Endometrial microvascular endothelial cells (primary cell): ENCODE results near the gene C10orf62. TPM values are rescaled to one million over a fixed set of nuclear protein-coding genes. Genes with fewer than 3 reads are reported as not detected.

Experiments used
- in situ Hi-C: cut with HindIII; loops from 2 replicates; pipeline ENCODE4 v1.10.0; 2017; ENCODE audit warnings: low sequenced_read_pairs, low pct_unique_long_range_greater_than_20kb; ENCODE audit errors: inconsistent ontology term
- total RNA-seq: library from RNA; depleted of rRNA; stranded (reverse); fragments of >200 nt; gene quantifications from one replicate; pipeline ENCODE4 v1.2.3, GENCODE V29; 2015; ENCODE audit errors: inconsistent ontology term

The C10orf62 gene
- total RNA-seq, 1 donor from 2014 or later: not detected

DNA sequence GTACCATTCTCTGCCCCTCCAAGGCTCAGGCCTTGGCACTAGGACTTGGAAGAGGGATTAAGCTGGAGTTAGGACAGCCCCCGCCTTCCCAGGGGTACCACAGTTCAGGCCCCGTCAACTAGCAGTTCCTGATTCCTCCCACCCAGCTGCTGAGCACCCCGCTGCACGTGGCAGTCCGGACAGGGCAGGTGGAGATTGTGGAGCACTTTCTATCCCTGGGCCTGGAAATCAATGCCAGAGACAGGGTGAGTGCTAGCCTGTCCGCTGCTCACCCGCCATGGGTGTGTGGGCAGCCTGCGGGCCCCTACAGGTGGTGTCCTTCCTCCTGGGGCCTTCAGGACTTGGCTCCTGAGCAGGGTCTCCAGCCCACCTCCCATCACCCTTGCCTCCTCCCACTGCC is 7.4 kb upstream of the C10orf62 start:
- in situ Hi-C loops: no loop called here

GRCh38 chr10:97583476-97583875 is 6.0 kb upstream of the C10orf62 start:
- in situ Hi-C loops: no loop called here

DNA sequence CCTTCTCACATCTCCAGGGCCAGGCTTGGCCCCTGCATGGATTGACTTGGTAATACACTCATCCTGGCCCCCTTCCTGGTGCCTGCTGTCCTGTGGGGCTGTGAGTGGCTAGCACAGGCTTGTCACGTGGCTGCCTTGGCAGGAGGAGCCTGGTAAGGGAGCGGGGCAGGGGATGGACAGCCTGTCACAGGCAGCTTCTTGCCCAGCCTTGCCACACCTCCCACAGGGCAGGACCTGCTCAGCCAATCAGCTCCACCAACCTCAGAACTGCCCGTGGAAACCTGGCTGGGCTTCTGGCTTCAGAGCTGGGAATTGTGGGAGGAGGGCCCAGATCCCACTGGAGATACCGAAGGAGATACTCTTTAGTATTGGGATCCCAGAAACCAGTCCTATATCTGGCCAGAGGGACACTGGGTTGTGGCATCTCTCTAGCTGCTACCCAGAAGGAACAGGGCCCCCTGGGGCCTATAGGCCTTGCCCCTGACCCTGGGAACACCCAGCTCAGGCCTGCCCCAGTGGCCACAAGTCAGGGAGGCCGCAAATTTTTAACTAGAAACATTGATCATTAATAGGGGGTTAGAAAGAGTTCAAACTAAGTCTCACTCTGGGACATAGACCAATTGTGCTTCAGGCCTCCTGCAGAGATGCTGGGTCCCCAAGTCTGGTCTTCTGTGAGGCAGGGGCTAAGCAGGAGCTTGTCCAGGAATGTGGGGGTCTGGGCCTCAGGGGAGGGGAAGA is 5.3 kb upstream of the C10orf62 start, which contains the start of gene HOGA1:
TSS of gene HOGA1 (plus strand) at position 330 of the 738 bp plus-strand sequence. CDS start at position 645, 315 bp downstream.
- in situ Hi-C loops: no loop called here

DNA sequence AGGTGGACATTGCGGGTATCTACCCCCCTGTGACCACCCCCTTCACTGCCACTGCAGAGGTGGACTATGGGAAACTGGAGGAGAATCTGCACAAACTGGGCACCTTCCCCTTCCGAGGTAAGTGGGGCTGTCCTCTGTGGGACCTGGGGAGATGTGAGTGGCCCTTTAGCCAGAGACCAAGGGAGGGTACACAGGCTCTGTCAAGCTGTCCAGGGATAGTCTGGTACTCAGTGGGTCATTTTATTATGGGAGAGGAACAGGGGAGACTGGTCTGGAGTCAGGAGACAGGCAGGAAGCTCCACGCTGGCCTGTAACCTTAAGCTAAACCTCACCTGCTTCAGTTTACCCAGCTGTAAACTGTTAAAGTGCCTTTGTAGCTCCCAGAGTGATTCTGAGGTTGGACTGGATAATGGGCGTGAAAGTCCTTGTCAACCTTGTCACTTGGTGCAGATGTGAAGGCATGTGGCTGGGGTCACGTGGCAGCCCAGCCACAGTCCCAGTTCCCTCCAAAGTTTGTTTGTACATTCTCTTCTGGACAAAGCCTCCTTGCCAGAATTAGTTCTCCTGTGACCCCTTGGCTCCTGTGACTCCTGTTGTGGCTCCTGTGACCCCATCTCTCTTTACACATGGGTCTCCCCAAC is 4.6 kb upstream of the C10orf62 start:
- in situ Hi-C loops: no loop called here

- in situ Hi-C loops: no loop called here
These were observed 4.1 kb upstream of the C10orf62 start for GRCh38 chr10:97585439-97585811.

DNA sequence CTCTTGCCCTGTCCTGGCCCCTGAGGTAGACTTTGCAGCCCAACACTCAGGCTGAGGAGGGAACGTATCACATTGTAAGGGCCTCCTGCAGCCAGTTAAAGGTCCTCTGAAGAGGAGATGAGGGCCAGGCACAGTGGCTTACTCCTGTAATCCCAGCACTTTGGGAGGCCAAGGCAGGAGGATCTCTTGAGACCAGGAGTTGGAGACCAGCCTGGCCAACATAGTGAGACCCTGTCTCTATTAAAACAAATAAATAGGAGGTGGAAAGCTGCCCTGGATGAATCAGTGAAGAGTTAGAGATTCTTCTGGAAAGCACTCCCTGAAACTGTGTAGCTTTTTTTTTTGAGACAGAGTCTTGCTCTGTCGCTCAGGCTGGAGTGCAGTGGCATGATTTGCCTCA is 2.3 kb upstream of the C10orf62 start:
- in situ Hi-C loops: no loop called here

DNA sequence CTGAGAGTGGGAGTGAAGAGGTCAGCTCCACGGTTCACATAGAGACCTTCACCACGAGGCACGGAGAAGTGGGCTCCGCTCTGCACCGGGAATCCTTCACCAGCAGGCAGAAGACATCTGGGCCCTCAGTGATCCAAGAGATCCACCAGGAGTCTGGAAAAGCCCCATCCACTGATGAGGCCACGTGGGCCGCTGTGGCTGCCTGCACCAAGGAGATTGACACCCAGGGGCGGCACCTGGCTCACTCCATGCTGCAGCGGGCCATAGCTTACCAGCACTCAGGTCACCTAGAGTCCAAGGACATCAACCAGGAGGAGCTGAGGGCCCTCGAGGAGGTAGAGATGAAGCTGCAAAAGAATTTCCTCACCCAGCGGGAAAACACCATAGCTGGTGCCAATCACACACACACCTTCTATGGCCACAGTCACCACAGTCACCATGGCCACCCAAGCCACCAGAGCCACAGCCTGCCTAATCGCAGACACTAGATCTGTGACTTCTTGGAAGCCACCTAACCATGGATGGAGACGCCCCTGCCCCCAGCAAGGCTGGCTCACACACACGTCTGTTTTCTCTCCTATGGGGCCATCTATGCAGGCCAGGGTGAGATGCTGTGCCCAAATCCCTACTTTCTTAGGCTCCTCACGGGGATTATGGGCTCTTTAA is 694 bp downstream of the C10orf62 start:
- in situ Hi-C loops: no loop called here

DNA sequence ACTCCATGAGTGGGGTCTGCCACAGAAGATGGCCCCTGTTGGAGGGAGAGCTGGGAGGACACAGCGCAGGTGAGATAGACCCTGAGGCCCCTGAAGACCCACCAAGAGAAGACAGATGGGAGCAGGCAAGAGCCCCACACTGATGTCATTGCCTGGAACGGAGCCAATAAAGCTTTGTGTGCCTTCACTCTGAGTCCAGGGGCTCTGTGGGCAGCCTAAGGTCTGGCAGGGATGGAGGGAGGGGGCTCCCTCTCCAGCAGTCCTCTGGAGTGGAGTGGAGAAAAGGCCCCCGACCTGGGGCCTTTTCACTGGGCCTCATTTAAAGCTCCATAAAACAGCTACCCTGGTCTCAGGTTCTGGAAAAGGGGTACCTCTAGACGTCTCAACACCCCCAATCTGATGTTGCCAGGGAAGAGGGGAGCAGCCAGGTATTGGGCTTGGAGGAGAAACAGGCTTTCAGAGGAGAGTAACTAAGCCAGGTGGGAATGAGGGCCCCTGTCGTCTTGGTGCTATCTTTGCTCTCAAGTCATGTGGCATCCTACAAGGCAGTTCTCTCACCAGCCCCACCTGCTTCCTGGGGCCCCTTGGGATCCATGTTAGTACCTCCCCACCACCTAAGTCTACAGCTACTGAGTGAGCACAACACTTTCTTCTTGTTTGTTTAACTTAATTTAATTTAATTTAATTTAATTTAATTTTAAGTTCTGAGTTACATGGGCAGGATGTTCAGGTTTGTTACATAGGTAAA is 1.4 kb downstream of the C10orf62 start:
- in situ Hi-C loops: no loop called here

GRCh38 chr10:97593421-97593820 is 3.9 kb downstream of the C10orf62 start:
- in situ Hi-C loops: no loop called here

GRCh38 chr10:97596101-97597082 is 6.9 kb downstream of the C10orf62 start:
- in situ Hi-C loops: no loop called here

DNA sequence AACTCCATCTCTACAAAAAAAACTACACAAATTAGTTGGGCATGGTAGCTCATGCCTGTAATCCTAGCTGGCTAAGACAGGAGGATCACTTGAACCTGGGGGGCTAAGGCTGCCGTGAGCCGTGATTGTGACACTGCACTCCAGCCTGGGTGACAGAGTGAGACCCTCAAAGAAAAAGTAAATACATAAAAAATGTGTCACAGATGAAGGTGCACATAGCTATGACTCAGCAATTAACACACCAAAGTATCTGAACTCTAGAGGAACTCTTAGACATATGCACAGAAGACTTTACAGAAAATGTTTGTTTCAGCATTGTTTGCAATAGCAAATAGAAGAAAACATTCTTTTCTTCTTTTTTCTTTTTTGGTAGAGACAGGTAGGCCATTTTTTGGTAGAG is 8.3 kb downstream of the C10orf62 start:
- in situ Hi-C loops: no loop called here

DNA sequence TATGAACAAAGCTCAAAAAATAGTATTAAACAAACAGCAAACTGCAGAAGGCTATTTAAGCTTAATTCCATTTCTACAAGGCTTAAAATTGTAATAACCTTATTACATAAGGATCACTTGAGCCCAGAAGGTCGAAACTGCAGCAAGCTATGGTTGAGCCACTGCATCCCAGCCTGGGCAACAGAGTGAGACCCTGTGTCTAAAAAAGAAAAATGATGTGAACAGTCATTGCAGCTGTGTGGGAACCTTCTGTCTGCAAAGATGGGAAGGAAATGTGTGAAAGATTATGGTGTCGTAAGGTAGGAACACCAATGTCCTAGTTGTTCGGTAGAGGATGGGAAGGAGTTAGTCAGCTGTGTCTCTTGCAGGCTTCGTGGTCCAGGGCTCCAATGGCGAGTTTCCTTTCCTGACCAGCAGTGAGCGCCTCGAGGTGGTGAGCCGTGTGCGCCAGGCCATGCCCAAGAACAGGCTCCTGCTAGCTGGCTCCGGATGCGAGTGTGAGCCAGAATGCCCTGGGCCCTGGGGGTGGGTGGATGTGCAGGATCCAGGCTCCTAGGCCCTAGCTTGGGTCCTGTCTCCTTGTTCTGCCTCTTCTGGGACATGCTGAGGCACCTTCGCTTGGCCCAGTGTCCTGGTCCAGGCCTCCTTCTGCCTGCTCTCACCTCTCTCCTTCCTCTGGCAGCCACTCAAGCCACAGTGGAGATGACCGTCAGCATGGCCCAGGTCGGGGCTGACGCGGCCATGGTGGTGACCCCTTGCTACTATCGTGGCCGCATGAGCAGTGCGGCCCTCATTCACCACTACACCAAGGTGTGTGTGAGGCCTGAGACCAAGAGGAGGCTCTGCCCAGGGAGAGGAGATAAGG is 9.1 kb downstream of the C10orf62 start:
- in situ Hi-C loops: no loop called here

DNA sequence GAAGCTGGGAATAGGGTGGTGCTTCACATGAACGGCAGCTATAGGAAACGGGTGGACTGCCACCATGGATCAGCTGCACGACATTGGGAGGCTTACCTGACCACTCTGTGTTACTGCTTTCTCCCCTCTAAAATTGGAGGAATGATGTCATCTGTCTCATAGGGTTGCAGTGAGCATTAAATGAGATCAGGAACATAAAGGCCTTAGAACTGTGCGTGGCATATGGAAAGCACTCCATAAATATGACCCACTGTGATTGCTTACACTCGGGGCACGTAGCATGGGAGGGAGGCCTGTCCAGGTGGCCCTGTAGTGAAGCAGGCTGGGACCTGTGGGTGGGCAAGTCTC is 9.7 kb downstream of the C10orf62 start:
- in situ Hi-C loops: no loop called here

- in situ Hi-C loops: no loop called here
These were observed 11.1 kb downstream of the C10orf62 start for GRCh38 chr10:97600616-97601015.

DNA sequence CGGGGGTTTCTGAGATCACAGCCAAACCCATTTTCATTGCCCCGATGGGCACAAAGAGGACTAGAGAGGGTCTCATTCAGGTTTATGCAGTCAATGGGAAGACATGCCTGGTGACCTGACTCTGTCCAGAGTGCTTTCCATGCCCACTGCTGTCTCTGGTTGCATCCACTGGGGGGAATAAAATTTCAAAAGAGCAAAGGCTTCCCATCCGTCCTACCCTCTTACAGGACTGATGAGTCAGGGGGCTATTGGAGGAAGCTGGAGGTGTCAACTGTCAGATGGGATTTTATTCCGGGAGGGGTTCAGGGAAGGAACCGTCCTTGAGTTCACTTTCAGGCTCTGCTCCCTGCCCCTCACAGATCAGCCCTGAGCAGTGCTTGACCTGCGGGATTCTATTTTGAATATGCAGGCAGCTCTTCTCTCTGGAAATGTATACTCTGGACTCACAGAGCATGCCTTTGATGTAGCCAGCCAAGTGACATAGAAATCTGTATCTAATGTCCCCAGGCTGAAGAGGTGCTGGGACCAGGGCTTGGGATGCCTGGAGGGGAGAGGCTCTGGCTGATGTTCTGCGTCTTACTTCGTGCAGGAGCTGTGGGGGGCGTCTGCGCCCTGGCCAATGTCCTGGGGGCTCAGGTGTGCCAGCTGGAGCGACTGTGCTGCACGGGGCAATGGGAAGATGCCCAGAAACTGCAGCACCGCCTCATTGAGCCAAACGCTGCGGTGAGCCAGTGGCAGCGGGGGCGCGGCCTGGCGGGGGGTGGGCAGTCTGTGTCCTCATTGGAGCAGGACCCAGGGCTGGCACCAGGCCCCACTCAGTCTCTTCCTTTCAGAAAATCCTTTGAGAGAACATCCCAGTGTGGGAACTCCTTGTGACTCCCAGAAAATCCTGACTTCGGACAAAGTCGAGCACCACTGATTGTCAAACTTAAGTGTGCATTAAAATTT is 12.0 kb downstream of the C10orf62 start:
- in situ Hi-C loops: no loop called here

GRCh38 chr10:97607095-97607636 is 17.6 kb downstream of the C10orf62 start:
- in situ Hi-C loops: no loop called here
